B cell (primary cell): ENCODE measurements around the gene RBM39. TPM values are rescaled to one million over a fixed set of nuclear protein-coding genes. Genes with fewer than 3 reads are reported as not detected.
"Not testable (repeated sequence)": the region's sequence is repeated elsewhere in the genome, so short reads cannot be mapped to it uniquely, and the experiment has no call there.

Source experiments
- ATAC-seq: fragments of 200-7000 bp; cut with Tn5 transposase; one replicate; pipeline ENCODE4 v1.10.0; 2021; ENCODE audit warnings: low read depth, mild to moderate bottlenecking, moderate number of reproducible peaks, moderate library complexity
- CTCF ChIA-PET: fragments of 350-600 bp; sonication (Branson Sonifier 250); formaldehyde crosslinking; loops from one replicate; lab custom pipeline; 2021; ENCODE audit warnings: antibody characterized with exemption, inconsistent platforms; lab: Charles Lee
- POLR2A ChIA-PET: fragments of 350-600 bp; sonication (Branson Sonifier 250); formaldehyde crosslinking; loops from one replicate; lab custom pipeline; 2021; ENCODE audit warnings: antibody characterized with exemption; lab: Charles Lee
- DNase-seq: peaks from one replicate; pipeline ENCODE4 v3.0.0; 2013
- H2AFZ ChIP-seq: 2 replicates; pipeline ENCODE4 v1.6.1; 2012; ENCODE audit warnings: mild to moderate bottlenecking, low read depth, low read length; ENCODE audit not compliant: insufficient read depth, poor library complexity, severe bottlenecking
- H3K27ac ChIP-seq, 2 donors: 1 replicate in 1 of 2; 2 replicates in 1 of 2; pipeline ENCODE4 v1.5.1; 2012 to 2013; ENCODE audit warnings: low read length in 2 of 2, mild to moderate bottlenecking in 2 of 2, moderate library complexity in 1 of 2
- H3K27me3 ChIP-seq, 4 experiments: fragments of 200-600 bp in 1 of 4; sonication (generic) in 1 of 4; replicated peaks in 1 of 4; 1 replicate in 2 of 4; 2 replicates in 2 of 4; pipeline versions ENCODE4 v1.6.1 to v1.7.0; 2013 to 2016; ENCODE audit warnings: low read length in 3 of 4, mild to moderate bottlenecking in 2 of 4, mixed read lengths in 1 of 4, moderate library complexity in 1 of 4; ENCODE audit not compliant: insufficient read depth in 4 of 4, control insufficient read depth in 3 of 4; ENCODE audit errors: control extremely low read depth in 1 of 4
- H3K36me3 ChIP-seq, 2 experiments: replicated peaks in 1 of 2; 1 replicate in 1 of 2; 2 replicates in 1 of 2; pipeline versions ENCODE4 v1.6.1 to v1.7.1; 2013; ENCODE audit warnings: low read length in 1 of 2; ENCODE audit not compliant: insufficient read depth in 2 of 2, control insufficient read depth in 1 of 2; ENCODE audit errors: control extremely low read depth in 1 of 2, extremely low read depth in 1 of 2
- H3K4me1 ChIP-seq, 2 donors: fragments of 200-600 bp in 1 of 2; sonication (generic) in 1 of 2; 1 replicate in 1 of 2; 2 replicates in 1 of 2; pipeline versions ENCODE4 v1.5.1 to v1.6.1; 2013 to 2017; ENCODE audit warnings: low read length in 2 of 2; ENCODE audit not compliant: control insufficient read depth in 2 of 2, insufficient read depth in 2 of 2
- H3K4me2 ChIP-seq: replicated peaks from 2 replicates; pipeline ENCODE3; 2012; ENCODE audit warnings: mild to moderate bottlenecking, low read depth, low read length; ENCODE audit not compliant: poor library complexity, severe bottlenecking
- H3K4me3 ChIP-seq, 5 experiments: fragments of 200-600 bp in 1 of 5; sonication (generic) in 1 of 5; 1 replicate in 3 of 5; 2 replicates in 2 of 5; pipeline versions ENCODE4 v1.5.1 to v1.7.0; 2011 to 2016; ENCODE audit warnings: low read length in 4 of 5, mild to moderate bottlenecking in 4 of 5, low read depth in 2 of 5, control low read depth in 1 of 5, moderate library complexity in 1 of 5; ENCODE audit not compliant: insufficient read depth in 1 of 5; ENCODE audit errors: control extremely low read depth in 1 of 5, extremely low read depth in 1 of 5
- H3K79me2 ChIP-seq: fragments of 200-600 bp; sonication (generic); one replicate; pipeline ENCODE4 v1.6.0; 2016; ENCODE audit warnings: low read length; ENCODE audit not compliant: control insufficient read depth, insufficient read depth
- H3K9ac ChIP-seq: fragments of 200-600 bp; sonication (generic); 2 replicates; pipeline ENCODE4 v1.6.1; 2017; ENCODE audit warnings: mild to moderate bottlenecking, low read length, moderate library complexity
- H3K9me3 ChIP-seq, 3 donors: one replicate each; pipeline versions ENCODE4 v1.6.1 to v1.7.1; 2013; ENCODE audit warnings: low read length in 2 of 3; ENCODE audit not compliant: control insufficient read depth in 2 of 3, insufficient read depth in 1 of 3; ENCODE audit errors: control extremely low read depth in 1 of 3
- H4K20me1 ChIP-seq: 2 replicates; pipeline ENCODE4 v1.6.0; 2012; ENCODE audit warnings: mild to moderate bottlenecking, low read length; ENCODE audit not compliant: insufficient read depth, control insufficient read depth, poor library complexity, severe bottlenecking
- H3K27ac Mint-ChIP-seq: one replicate; pipeline ENCODE4 v1.8.0; 2021; ENCODE audit warnings: mixed read lengths
- H3K27me3 Mint-ChIP-seq: one replicate; pipeline ENCODE4 v1.8.0; 2021; ENCODE audit warnings: mixed read lengths
- H3K4me1 Mint-ChIP-seq: one replicate; pipeline ENCODE4 v1.8.0; 2021; ENCODE audit warnings: mixed read lengths
- H3K4me3 Mint-ChIP-seq: one replicate; pipeline ENCODE4 v1.8.0; 2021; ENCODE audit warnings: mixed read lengths
- H3K9me3 Mint-ChIP-seq: one replicate; pipeline ENCODE4 v1.8.0; 2022; ENCODE audit warnings: mixed read lengths; ENCODE audit not compliant: insufficient read depth
- EZH2 ChIP-seq: IDR thresholded peaks from 2 replicates; pipeline ENCODE4 v1.6.1; 2012; ENCODE audit warnings: borderline replicate concordance, low read depth, mild to moderate bottlenecking, moderate library complexity, low read length; ENCODE audit not compliant: insufficient read depth, poor library complexity, severe bottlenecking
- WGBS: methylation state at CpG from one replicate; pipeline ENCODE4 v1.1.5; 2013; ENCODE audit warnings: missing lambda C conversion rate; ENCODE audit not compliant: insufficient coverage; 5-methylcytosine and 5-hydroxymethylcytosine counted together
- intact Hi-C: fragments of 100-400 bp; cut with micrococcal nuclease; formaldehyde crosslinking; loops from one replicate; pipeline ENCODE4 v1.10.0; 2022
- polyA plus RNA-seq: library from polyadenylated mRNA; depleted of rRNA; stranded (reverse); fragments of >200 nt; gene quantifications from 2 replicates; pipeline ENCODE4 v1.2.3, GENCODE V29; 2012
- total RNA-seq, 2 donors: library from RNA; stranded (reverse); fragments of 120-200 nt in 1 of 2; gene quantifications; 1 replicate in 1 of 2; 2 replicates in 1 of 2; pipeline versions ENCODE4 v1.2.3 to v1.2.4, GENCODE V29; 2013 to 2022
- TF ChIP-seq, protein P1 (sequence below): fragments of 200-600 bp; IDR thresholded peaks from one replicate; pipeline ENCODE4 v1.8.0; 2022; ENCODE audit warnings: antibody characterized with exemption, mild to moderate bottlenecking

The RBM39 gene
- total and polyA plus RNA-seq, 2 donors (not counting 1 experiment from before 2014, with no cell fraction given), result 217 to 689 TPM

DNA sequence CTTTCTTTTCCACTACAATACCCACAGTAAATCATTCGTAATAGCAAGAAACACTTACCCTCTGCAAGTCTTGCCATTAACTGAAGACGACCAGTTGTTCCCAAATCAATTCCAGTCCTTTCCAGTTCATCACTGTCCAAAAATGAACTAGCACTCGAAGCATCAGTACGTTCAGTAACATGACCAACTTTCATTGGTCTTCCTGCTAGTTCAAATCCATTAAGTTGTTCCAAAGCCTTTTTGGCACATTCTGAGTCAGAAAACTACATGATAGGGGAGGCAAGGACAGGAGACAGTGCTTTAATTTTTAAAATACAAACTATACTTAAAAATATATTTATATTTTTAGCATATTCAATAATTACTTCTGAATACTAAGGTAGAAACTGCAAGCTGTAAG, 27.9 kb downstream of the RBM39 start:
- intact Hi-C loops, result loop anchor here (2.0 kb wide), 1 partner anchor 17 kb away; no protein-coding TSS in a partner anchor
- Histone ChIP-seq H4K20me1 (peaks cover 72% of the 10 kb centered on the region), H2AFZ (no peak overlapping the region), H3K9ac (no peak overlapping the region), H3K27ac (no peak overlapping the region), H3K4me2 (no peak overlapping the region), H3K36me3 (peaks cover 20 to 94% of the 10 kb centered on the region in 2 experiments), H3K79me2 (peaks cover 82% of the 10 kb centered on the region), H3K4me1 (peaks cover 0 to 5% of the 10 kb centered on the region in 2 donors), H3K9me3 (no peaks in the 10 kb centered on the region), H3K27me3 (no peaks in the 10 kb centered on the region), H3K4me3 (no peak overlapping the region)
- POLR2A ChIA-PET, result no interaction called here
- ATAC-seq (no peak), DNase-seq (no peak)
- Mint-ChIP-seq H3K27me3 (no peaks in the 10 kb centered on the region), H3K9me3 (no peaks in the 10 kb centered on the region), H3K4me3 (peak overlapping the region; percentile 39), H3K27ac (peak overlapping the region; percentile 38), H3K4me1 (peaks cover 31% of the 10 kb centered on the region)
- no peak for TF ChIP-seq EZH2
- TF ChIP-seq, protein P1, sequence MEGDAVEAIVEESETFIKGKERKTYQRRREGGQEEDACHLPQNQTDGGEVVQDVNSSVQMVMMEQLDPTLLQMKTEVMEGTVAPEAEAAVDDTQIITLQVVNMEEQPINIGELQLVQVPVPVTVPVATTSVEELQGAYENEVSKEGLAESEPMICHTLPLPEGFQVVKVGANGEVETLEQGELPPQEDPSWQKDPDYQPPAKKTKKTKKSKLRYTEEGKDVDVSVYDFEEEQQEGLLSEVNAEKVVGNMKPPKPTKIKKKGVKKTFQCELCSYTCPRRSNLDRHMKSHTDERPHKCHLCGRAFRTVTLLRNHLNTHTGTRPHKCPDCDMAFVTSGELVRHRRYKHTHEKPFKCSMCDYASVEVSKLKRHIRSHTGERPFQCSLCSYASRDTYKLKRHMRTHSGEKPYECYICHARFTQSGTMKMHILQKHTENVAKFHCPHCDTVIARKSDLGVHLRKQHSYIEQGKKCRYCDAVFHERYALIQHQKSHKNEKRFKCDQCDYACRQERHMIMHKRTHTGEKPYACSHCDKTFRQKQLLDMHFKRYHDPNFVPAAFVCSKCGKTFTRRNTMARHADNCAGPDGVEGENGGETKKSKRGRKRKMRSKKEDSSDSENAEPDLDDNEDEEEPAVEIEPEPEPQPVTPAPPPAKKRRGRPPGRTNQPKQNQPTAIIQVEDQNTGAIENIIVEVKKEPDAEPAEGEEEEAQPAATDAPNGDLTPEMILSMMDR, result no peak
- CTCF ChIA-PET, result interaction anchor here (1.2 kb wide), 1 partner anchor 25 kb away, joined by 5 read pairs; no protein-coding TSS in a partner anchor
- WGBS, result 89% methylated on average over 4 of the region's 4 CpGs

DNA sequence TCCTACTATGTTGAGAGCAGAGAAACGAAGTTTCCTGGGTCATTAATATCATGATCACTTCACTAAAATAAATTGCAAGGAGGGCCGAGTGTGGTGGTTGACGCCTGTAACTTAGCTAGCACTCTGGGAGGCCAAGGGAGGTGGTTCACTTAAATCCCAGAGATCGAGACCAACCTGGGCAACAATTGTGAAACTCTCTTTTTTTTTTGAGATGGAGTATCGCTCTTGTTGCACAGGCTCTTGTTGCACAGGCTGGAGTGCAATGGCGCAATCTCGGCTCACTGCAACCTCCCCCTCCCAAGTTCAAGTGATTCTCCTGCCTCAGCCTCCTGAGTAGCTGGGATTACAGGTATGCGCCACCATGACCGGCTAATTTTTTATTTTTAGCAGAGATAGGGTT, 28.9 kb downstream of the RBM39 start:
- H3K9ac ChIP-seq, H3K27ac ChIP-seq, ATAC-seq, H3K4me2 ChIP-seq, DNase-seq, H3K27me3 Mint-ChIP-seq, H3K27me3 ChIP-seq, H3K4me3 Mint-ChIP-seq, POLR2A ChIA-PET, H3K9me3 Mint-ChIP-seq, H3K4me3 ChIP-seq, H3K4me1 ChIP-seq, H2AFZ ChIP-seq, intact Hi-C loops, H3K27ac Mint-ChIP-seq, H3K9me3 ChIP-seq: not testable (repeated sequence)
- peaks cover 74% of the 10 kb centered on the region for H3K79me2 ChIP-seq
- H4K20me1 ChIP-seq, result peaks cover 62% of the 10 kb centered on the region
- 100% methylated on average over 2 of the region's 9 CpGs for WGBS
- peaks cover 33% of the 10 kb centered on the region for H3K4me1 Mint-ChIP-seq
- CTCF ChIA-PET, result interaction anchor here (0.5 to 1.2 kb wide), 2 partner anchors 26 to 1308 kb away, joined by 3 to 5 read pairs; no protein-coding TSS in a partner anchor
- H3K36me3 ChIP-seq, result peaks cover 19 to 93% of the 10 kb centered on the region in 2 experiments
